Endothelial cell of umbilical vein (primary cell): ENCODE data around the gene ITGB8. TPM values are rescaled to one million over a fixed set of nuclear protein-coding genes. Genes with fewer than 3 reads are reported as not detected.

ENCODE experiments used
- BruUV-seq: library from RNA; stranded (reverse); fragments of 400-500 nt; replicated peaks from 2 replicates; lab custom pipeline; 2021; lab: Mats Ljungman, UMichigan
- CTCF ChIA-PET: fragments of 300-600, 350-600 bp; sonication (Branson Sonifier 250); formaldehyde crosslinking; loops from one replicate; lab custom pipeline; 2021; ENCODE audit warnings: antibody characterized with exemption, inconsistent platforms; lab: Charles Lee
- POLR2A ChIA-PET: fragments of 300-600, 350-600 bp; sonication (Branson Sonifier 250); formaldehyde crosslinking; loops from one replicate; lab custom pipeline; 2021; ENCODE audit warnings: antibody characterized with exemption, inconsistent platforms; lab: Charles Lee
- DNase-seq: peaks from one replicate; pipeline ENCODE4 v3.0.0-alpha.2; 2011; ENCODE audit warnings: low read depth, low spot score
- FAIRE-seq: peaks from 2 replicates; lab custom pipeline; 2011; peaks lifted over from hg19 to GRCh38; lab: Jason Lieb, UNC
- H2AFZ ChIP-seq: 2 replicates; pipeline ENCODE4 v1.6.0; 2012; ENCODE audit warnings: low read depth, low read length, control low read depth, inconsistent platforms
- H3K27ac ChIP-seq: 2 replicates; pipeline ENCODE4 v1.5.1; 2011; ENCODE audit warnings: low read depth, mild to moderate bottlenecking, control low read depth, low read length, moderate library complexity; ENCODE audit not compliant: insufficient read depth
- H3K27me3 ChIP-seq, 2 experiments: 2 replicates each; pipeline versions ENCODE4 v1.6.0 to v1.6.1; 2011; ENCODE audit warnings: low read length in 2 of 2, mixed read lengths in 1 of 2; ENCODE audit not compliant: control insufficient read depth in 2 of 2, insufficient read depth in 2 of 2
- H3K36me3 ChIP-seq, 2 experiments: 2 replicates in 1 of 2; 3 replicates in 1 of 2; pipeline ENCODE4 v1.5.1; 2011; ENCODE audit warnings: low read length in 2 of 2, mild to moderate bottlenecking in 1 of 2, moderate library complexity in 1 of 2; ENCODE audit not compliant: control insufficient read depth in 2 of 2, insufficient read depth in 2 of 2; ENCODE audit errors: extremely low read depth in 1 of 2
- H3K4me1 ChIP-seq: 3 replicates; pipeline ENCODE4 v1.5.1; 2011; ENCODE audit warnings: mild to moderate bottlenecking, low read length; ENCODE audit not compliant: control insufficient read depth, insufficient read depth; ENCODE audit errors: extremely low read depth
- H3K4me2 ChIP-seq: 2 replicates; pipeline ENCODE4 v1.6.1; 2011; ENCODE audit warnings: low read length, control low read depth, mixed read lengths; ENCODE audit not compliant: insufficient read depth
- H3K4me3 ChIP-seq, 3 experiments: fragments of 200-600 bp in 1 of 3; sonication (generic), shearing (Covaris generic) in 1 of 3; replicated peaks in 1 of 3; 2 replicates each; pipeline ENCODE4 v1.5.1; 2011 to 2016; ENCODE audit warnings: control low read depth in 3 of 3, low read length in 3 of 3, mild to moderate bottlenecking in 2 of 3, inconsistent platforms in 1 of 3, low read depth in 1 of 3, moderate library complexity in 1 of 3; ENCODE audit not compliant: insufficient read depth in 1 of 3
- H3K79me2 ChIP-seq: 2 replicates; pipeline ENCODE4 v1.6.0; 2012; ENCODE audit warnings: low read length, inconsistent platforms; ENCODE audit not compliant: control insufficient read depth, insufficient read depth
- H3K9ac ChIP-seq: replicated peaks from 2 replicates; pipeline ENCODE3; 2011; ENCODE audit warnings: low read length, control low read depth; ENCODE audit not compliant: insufficient read depth; ENCODE audit errors: extremely low read depth
- H3K9me1 ChIP-seq: replicated peaks from 3 replicates; pipeline ENCODE4 v1.6.0; 2011; ENCODE audit warnings: mild to moderate bottlenecking, low read length; ENCODE audit not compliant: control insufficient read depth, insufficient read depth; ENCODE audit errors: extremely low read depth
- H3K9me3 ChIP-seq: replicated peaks from 2 replicates; pipeline ENCODE4 v1.5.1; 2012; ENCODE audit warnings: low read length, inconsistent platforms; ENCODE audit not compliant: control insufficient read depth, insufficient read depth
- H4K20me1 ChIP-seq: replicated peaks from 2 replicates; pipeline ENCODE3; 2011; ENCODE audit warnings: mild to moderate bottlenecking, low read length; ENCODE audit not compliant: control insufficient read depth, insufficient read depth; ENCODE audit errors: extremely low read depth
- CTCF ChIP-seq, 2 donors: IDR thresholded peaks; 1 replicate in 1 of 2; 2 replicates in 1 of 2; pipeline ENCODE4 v1.5.1; 2011; ENCODE audit warnings: low read length in 2 of 2, mild to moderate bottlenecking in 2 of 2, moderate library complexity in 2 of 2, control low read depth in 1 of 2, inconsistent platforms in 1 of 2, low read depth in 1 of 2; ENCODE audit not compliant: insufficient read depth in 1 of 2; ENCODE audit errors: extremely low read depth in 1 of 2
- EZH2 ChIP-seq: IDR thresholded peaks from 2 replicates; pipeline ENCODE4 v1.6.1; 2012; ENCODE audit warnings: borderline replicate concordance, low read depth, mild to moderate bottlenecking, moderate library complexity, low read length, inconsistent platforms; ENCODE audit not compliant: severe bottlenecking
- FOS ChIP-seq: IDR thresholded peaks from 2 replicates; pipeline ENCODE4 v1.6.1; 2011; ENCODE audit warnings: mild to moderate bottlenecking, low read length, moderate library complexity, borderline replicate concordance; ENCODE audit not compliant: insufficient read depth
- GATA2 ChIP-seq: IDR thresholded peaks from 2 replicates; pipeline ENCODE4 v1.7.0; 2011; ENCODE audit warnings: low read depth, mild to moderate bottlenecking, moderate library complexity, mixed read lengths, low read length; ENCODE audit not compliant: insufficient read length, insufficient read depth
- JUN ChIP-seq: IDR thresholded peaks from 2 replicates; pipeline ENCODE4 v1.6.1; 2011; ENCODE audit warnings: borderline replicate concordance, low read depth; ENCODE audit not compliant: insufficient read length, insufficient read depth
- MAX ChIP-seq: IDR thresholded peaks from 2 replicates; pipeline ENCODE4 v1.6.1; 2011; ENCODE audit not compliant: insufficient read depth, insufficient read length
- MYC ChIP-seq: IDR thresholded peaks from one replicate; pipeline ENCODE4 v1.6.1; 2011; ENCODE audit warnings: mild to moderate bottlenecking, low read depth, low read length
- POLR2A ChIP-seq: IDR thresholded peaks from 2 replicates; pipeline ENCODE4 v1.6.1; 2012; ENCODE audit warnings: low read depth, mild to moderate bottlenecking, control low read depth, low read length
- POLR2AphosphoS5 ChIP-seq: IDR thresholded peaks from 2 replicates; pipeline ENCODE4 v1.6.1; 2012; ENCODE audit warnings: low read depth, mild to moderate bottlenecking, control low read depth, low read length, moderate library complexity; ENCODE audit not compliant: insufficient read depth
- dilution Hi-C: fragments of 300-500 bp; cut with MboI; formaldehyde crosslinking; loops from one replicate; pipeline ENCODE4 v1.15.0; 2019; ENCODE audit warnings: low sequenced_read_pairs; ENCODE audit not compliant: extremely low pct_ligation_motif_present
- intact Hi-C: fragments of 100-400 bp; cut with micrococcal nuclease; formaldehyde crosslinking; loops from one replicate; pipeline ENCODE4 v1.10.0; 2022
- polyA plus RNA-seq, 4 experiments: library from polyadenylated mRNA; depleted of rRNA in 3 of 4; stranded (reverse) in 3 of 4; unstranded in 1 of 4; fragments of >200 nt; gene quantifications; 2 replicates each; pipeline versions ENCODE4 v1.2.1 to v1.2.3, GENCODE V29; 2011 to 2012; ENCODE audit warnings: missing spikeins in 1 of 4
- total RNA-seq: library from RNA; stranded (reverse); gene quantifications from 2 replicates; pipeline ENCODE4 v1.2.3, GENCODE V29; 2021

Gene ITGB8
- total and polyA plus RNA-seq, 2 donors (not counting 3 experiments of a cell fraction or from before 2014, with no cell fraction given): 2.9 to 8.2 TPM

- BruUV-seq: no TSS peak
- H4K20me1 ChIP-seq: no peaks in the 10 kb centered on the region
- FAIRE-seq: no peak
- ChIA-PET CTCF (no interaction called here), POLR2A (no interaction called here)
- no peak for TF ChIP-seq EZH2
- TF ChIP-seq CTCF (IDR thresholded peaks at IDR 0.05; ENCODE audit: extremely low read depth in 1 of 2, insufficient read depth in 1 of 2, low read depth in 1 of 2, low read length in 2 of 2): no peak
- TF ChIP-seq POLR2AphosphoS5: no peak
- no peak for TF ChIP-seq MAX
- no peak for TF ChIP-seq POLR2A
- no peak for TF ChIP-seq MYC
- no peak for TF ChIP-seq JUN
- no peak for TF ChIP-seq GATA2
- no peak for TF ChIP-seq FOS
- H3K36me3 ChIP-seq: no peaks in the 10 kb centered on the region
- H2AFZ ChIP-seq: no peak overlapping the region
- H3K4me3 ChIP-seq: no peak overlapping the region
- intact Hi-C loops: no loop called here
- no peak overlapping the region for H3K4me2 ChIP-seq
- no peaks in the 10 kb centered on the region for H3K9me3 ChIP-seq
- no peaks in the 10 kb centered on the region for H3K9me1 ChIP-seq
- no peaks in the 10 kb centered on the region for H3K27me3 ChIP-seq
- no peaks in the 10 kb centered on the region for H3K4me1 ChIP-seq
- dilution Hi-C loops: no loop called here
- H3K27ac ChIP-seq: no peak overlapping the region
- no peaks in the 10 kb centered on the region for H3K79me2 ChIP-seq
- no peak for DNase-seq
- H3K9ac ChIP-seq: no peak overlapping the region
Measured at GRCh38 chr7:20459419-20459818, 128.7 kb downstream of the ITGB8 start.
